ENCODE data around the gene VAC14. TPM values are rescaled to one million over a fixed set of nuclear protein-coding genes. Genes with fewer than 3 reads are reported as not detected.

Gene VAC14
- polyA plus RNA-seq, 2 of the 4 experiments (the other 2 are of a cell fraction) = 25.3 to 27.0 TPM

GRCh38 chr16:70757183-70757582, 43.8 kb downstream of the VAC14 start:
- Histone ChIP-seq H3K9me3 (no peaks in the 10 kb centered on the region), H3K4me3 (no peak overlapping the region), H3K4me2 (no peak overlapping the region), H3K4me1 (peaks cover 36% of the 10 kb centered on the region), H3K27ac (no peak overlapping the region)
- 93% methylated on average over 9 of the region's 9 CpGs for WGBS (ENCODE audit: missing lambda C conversion rate)
- TF ChIP-seq CTCF (IDR thresholded peaks at IDR 0.05) (no peak), FOSB (CRISPR knock-in tag; IDR thresholded peaks at IDR 0.05) (no peak)
- TF ChIP-seq, protein P1, sequence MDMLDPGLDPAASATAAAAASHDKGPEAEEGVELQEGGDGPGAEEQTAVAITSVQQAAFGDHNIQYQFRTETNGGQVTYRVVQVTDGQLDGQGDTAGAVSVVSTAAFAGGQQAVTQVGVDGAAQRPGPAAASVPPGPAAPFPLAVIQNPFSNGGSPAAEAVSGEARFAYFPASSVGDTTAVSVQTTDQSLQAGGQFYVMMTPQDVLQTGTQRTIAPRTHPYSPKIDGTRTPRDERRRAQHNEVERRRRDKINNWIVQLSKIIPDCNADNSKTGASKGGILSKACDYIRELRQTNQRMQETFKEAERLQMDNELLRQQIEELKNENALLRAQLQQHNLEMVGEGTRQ (IDR thresholded peaks at IDR 0.05) = no peak
- POLR2A ChIA-PET = no interaction called here
- CTCF ChIA-PET = interaction anchor here (1.2 to 7.8 kb wide), 3 partner anchors 11 to 853 kb away, joined by 3 to 112 read pairs (median 4); no protein-coding TSS in a partner anchor
- ATAC-seq (no peak), FAIRE-seq (no peak), DNase-seq (ENCODE audit: low read depth in 1 of 2, low spot score in 1 of 2) (no peak)

DNA sequence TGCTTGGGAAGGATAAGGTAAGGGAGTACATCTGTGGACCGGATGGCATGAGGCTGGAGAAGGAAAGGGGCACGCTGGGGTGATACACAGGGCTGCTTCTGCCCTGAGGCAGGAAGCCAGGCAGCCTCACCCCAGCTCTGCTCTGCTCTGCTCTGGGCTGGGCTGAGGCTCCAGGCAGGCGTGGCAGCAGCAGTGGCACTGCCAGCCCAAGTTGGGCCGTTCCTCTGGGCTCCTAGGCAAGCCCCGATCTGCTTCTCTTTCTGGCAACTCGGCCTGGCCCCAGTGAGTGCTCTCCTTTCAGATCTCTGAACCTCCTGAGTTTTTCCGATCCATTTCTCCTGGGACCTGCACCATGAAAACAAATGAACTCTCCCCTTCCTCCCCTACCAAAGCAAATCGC, 44.9 kb downstream of the VAC14 start:
- ATAC-seq (no peak), DNase-seq (ENCODE audit: low read depth in 1 of 2, low spot score in 1 of 2) (no peak), FAIRE-seq (no peak)
- 82% methylated on average over 8 of the region's 8 CpGs for WGBS (ENCODE audit: missing lambda C conversion rate)
- ChIA-PET POLR2A (no interaction called here), CTCF (interaction anchor here (1.0 to 7.8 kb wide), 2 partner anchors 12 to 14 kb away, joined by 3 to 112 read pairs; no protein-coding TSS in a partner anchor)
- TF ChIP-seq, protein P2, sequence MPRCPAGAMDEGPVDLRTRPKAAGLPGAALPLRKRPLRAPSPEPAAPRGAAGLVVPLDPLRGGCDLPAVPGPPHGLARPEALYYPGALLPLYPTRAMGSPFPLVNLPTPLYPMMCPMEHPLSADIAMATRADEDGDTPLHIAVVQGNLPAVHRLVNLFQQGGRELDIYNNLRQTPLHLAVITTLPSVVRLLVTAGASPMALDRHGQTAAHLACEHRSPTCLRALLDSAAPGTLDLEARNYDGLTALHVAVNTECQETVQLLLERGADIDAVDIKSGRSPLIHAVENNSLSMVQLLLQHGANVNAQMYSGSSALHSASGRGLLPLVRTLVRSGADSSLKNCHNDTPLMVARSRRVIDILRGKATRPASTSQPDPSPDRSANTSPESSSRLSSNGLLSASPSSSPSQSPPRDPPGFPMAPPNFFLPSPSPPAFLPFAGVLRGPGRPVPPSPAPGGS (IDR thresholded peaks at IDR 0.05) = no peak
- TF ChIP-seq, protein P3, sequence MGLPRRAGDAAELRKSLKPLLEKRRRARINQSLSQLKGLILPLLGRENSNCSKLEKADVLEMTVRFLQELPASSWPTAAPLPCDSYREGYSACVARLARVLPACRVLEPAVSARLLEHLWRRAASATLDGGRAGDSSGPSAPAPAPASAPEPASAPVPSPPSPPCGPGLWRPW (IDR thresholded peaks at IDR 0.05) = no peak
- no peak for TF ChIP-seq HMGXB4 (CRISPR knock-in tag; IDR thresholded peaks at IDR 0.05; ENCODE audit: borderline replicate concordance)
- TF ChIP-seq RCOR1 (IDR thresholded peaks at IDR 0.05; ENCODE audit: low read depth, low read length) = no peak
- TF ChIP-seq HOXA7 (CRISPR knock-in tag; IDR thresholded peaks at IDR 0.05) = no peak
- no peak for TF ChIP-seq RNF2 (IDR thresholded peaks at IDR 0.05; ENCODE audit: borderline replicate concordance, low read depth)
- TF ChIP-seq ZC3H11A (IDR thresholded peaks at IDR 0.05) = no peak
- TF ChIP-seq EHF (CRISPR knock-in tag; IDR thresholded peaks at IDR 0.05) = no peak
- no peak for TF ChIP-seq PHF8 (IDR thresholded peaks at IDR 0.05; ENCODE audit: borderline replicate concordance, low read depth)
- Histone ChIP-seq H3K4me3 (no peak overlapping the region), H3K27ac (0 out of 6 replicates have a peak overlapping the region, but pooled peaks of 1 of the 2 experiments have one; percentile 7), H3K9me3 (no peaks in the 10 kb centered on the region), H3K4me1 (peaks cover 35% of the 10 kb centered on the region), H3K4me2 (no peak overlapping the region)

DNA sequence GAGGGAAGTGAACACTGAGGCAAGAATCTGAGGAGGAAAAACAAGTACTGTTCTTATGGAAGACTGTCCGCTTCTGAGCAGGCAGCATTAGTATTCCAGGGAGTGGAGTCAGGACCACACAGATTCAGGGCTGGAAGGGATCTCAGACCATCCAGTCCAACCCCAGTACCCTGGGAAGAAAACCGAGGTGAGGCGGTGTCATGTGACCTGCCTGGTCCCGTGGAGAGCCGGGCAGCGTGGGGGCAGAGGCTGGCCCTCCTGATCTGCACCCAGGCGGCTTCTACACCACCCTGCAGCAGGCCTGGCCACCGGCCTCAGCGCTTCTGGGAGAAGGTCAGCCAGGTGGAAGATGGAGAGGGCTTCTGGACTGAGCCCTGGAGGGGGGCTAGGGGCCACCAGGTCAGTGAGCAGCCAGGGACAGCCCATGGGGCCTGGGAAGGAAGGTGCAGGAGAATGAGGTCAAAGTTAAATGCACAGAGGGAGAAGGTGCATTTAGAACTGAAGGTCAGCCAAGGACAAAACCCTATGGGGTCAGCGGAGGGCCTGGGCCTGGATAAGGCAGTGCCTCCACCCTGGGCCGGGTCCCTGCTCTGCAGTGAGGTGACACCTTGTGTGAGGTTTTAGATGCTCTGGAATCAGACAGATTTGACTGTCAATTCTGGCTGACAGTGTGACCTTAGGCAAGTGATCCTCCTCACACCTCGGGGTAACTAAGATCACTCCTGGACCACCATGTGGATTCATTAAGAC, 45.9 kb downstream of the VAC14 start:
- DNase-seq (ENCODE audit: low read depth in 1 of 2, low spot score in 1 of 2) (no peak), FAIRE-seq (no peak), ATAC-seq (no peak)
- no peak overlapping the region for H3K4me2 ChIP-seq
- no peaks in the 10 kb centered on the region for H3K9me3 ChIP-seq
- peaks cover 35% of the 10 kb centered on the region for H3K4me1 ChIP-seq
- ChIA-PET CTCF (interaction anchor here (6.2 to 7.8 kb wide), 2 partner anchors 15 to 75 kb away, joined by 26 to 112 read pairs; no protein-coding TSS in a partner anchor), POLR2A (no interaction called here)
- no peak overlapping the region for H3K4me3 ChIP-seq
- WGBS (ENCODE audit: missing lambda C conversion rate) = 86% methylated on average over 11 of the region's 12 CpGs
- 0 out of 6 replicates have a peak overlapping the region, but pooled peaks of 1 of the 2 experiments have one; percentile 22 for H3K27ac ChIP-seq
- TF ChIP-seq, protein P3 (IDR thresholded peaks at IDR 0.05) = no peak
- TF ChIP-seq CHD2 (IDR thresholded peaks at IDR 0.05; ENCODE audit: low read length, partially characterized antibody) = no peak
- TF ChIP-seq PBX3 (IDR thresholded peaks at IDR 0.05) = no peak
- TF ChIP-seq CBX8 (IDR thresholded peaks at IDR 0.05) = no peak
- no peak for TF ChIP-seq JUN (IDR thresholded peaks at IDR 0.05)
- TF ChIP-seq HDAC2 (IDR thresholded peaks at IDR 0.05) = no peak
- no peak for TF ChIP-seq FOXS1 (CRISPR knock-in tag; IDR thresholded peaks at IDR 0.05)
- TF ChIP-seq ZSCAN20 (CRISPR knock-in tag; IDR thresholded peaks at IDR 0.05) = no peak
- TF ChIP-seq FOSL2 (IDR thresholded peaks at IDR 0.05) = no peak
- no peak for TF ChIP-seq FOSL2 (CRISPR knock-in tag; IDR thresholded peaks at IDR 0.05)
- TF ChIP-seq HOXA7 (CRISPR knock-in tag; IDR thresholded peaks at IDR 0.05) = no peak
- TF ChIP-seq ZFP36 (IDR thresholded peaks at IDR 0.05; ENCODE audit: borderline replicate concordance, partially characterized antibody) = no peak
- TF ChIP-seq EHMT2 (IDR thresholded peaks at IDR 0.05; ENCODE audit: low read depth) = no peak
- TF ChIP-seq MAZ (IDR thresholded peaks at IDR 0.05; ENCODE audit: borderline replicate concordance, low read depth, low read length) = no peak
- no peak for TF ChIP-seq NPAS2 (CRISPR knock-in tag; IDR thresholded peaks at IDR 0.05; ENCODE audit: borderline replicate concordance)
- TF ChIP-seq KDM5A (IDR thresholded peaks at IDR 0.05) = no peak

Measured in A549 (cell line).